GM19239 (cell line): Measurements from ENCODE around the gene SRRM1.

Experiments used
- DNase-seq: peaks from one replicate; pipeline ENCODE4 v3.0.0; 2011; ENCODE audit warnings: low spot score; ENCODE audit not compliant: insufficient read length
- FAIRE-seq: peaks from 2 replicates; lab custom pipeline; 2011; peaks lifted over from hg19 to GRCh38; lab: Jason Lieb, UNC

The SRRM1 gene

DNA sequence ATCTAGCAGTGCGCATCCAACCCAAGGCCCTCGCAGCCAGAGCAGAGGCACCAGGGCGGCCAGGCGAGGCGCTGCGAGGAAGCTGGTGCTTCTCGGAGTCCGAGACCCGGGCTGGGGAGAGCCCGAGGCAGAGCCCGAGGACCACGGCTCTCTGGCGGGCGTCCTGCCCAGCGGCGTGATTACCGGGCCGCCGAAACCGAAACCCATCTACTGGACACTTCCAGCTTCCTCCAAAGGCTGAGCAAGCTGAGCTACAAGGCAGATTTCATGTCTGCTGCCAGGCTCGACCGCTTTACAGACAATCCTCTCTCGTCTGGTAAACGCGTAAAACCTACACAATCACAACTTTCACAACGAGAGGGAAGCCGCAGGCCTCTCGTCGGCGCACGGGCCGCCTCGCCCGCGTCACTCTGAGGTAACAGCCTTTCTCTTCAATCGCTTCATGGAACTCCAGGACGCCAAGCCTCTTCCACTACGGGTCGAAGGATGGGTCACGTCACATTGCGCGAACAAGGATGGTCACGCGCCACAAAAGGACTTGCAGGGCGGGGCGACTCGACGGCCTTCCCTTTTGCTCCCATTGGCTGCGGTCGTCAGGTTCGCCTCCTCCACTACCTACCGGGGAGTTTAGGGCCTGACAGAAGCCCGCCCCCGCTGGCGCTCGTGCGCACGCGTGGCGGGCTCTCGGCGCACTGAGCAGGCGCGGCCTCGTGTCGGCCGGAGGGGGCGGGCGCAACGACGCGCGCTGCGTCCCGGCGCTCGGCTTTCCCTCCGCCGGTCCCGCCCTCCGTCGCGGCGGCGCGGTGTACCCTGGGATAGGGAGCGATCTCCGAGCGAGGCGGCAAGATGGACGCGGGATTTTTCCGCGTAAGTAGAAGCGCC, at the start of gene SRRM1:
TSS of gene SRRM1 (plus strand) at position 822 of the 882 bp plus-strand sequence. CDS start at position 847, 25 bp downstream.
- DNase-seq = peak; percentile 91
- FAIRE-seq = peak; percentile 99

DNA sequence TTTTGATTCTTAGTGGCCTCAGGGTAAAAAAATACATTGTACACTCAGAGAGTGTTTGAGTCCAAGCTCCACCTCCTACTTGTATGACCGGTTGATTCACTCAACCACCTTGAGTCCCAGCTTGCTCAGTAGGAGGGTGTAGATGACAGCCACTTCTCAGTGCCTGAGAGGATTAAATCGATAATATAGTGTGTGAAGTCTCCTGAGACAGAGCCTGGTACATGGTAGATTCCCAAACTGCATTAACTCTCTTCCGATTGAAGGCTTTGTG, 48.8 kb upstream of the SRRM1 start:
- DNase-seq (no peak), FAIRE-seq (no peak)

DNA sequence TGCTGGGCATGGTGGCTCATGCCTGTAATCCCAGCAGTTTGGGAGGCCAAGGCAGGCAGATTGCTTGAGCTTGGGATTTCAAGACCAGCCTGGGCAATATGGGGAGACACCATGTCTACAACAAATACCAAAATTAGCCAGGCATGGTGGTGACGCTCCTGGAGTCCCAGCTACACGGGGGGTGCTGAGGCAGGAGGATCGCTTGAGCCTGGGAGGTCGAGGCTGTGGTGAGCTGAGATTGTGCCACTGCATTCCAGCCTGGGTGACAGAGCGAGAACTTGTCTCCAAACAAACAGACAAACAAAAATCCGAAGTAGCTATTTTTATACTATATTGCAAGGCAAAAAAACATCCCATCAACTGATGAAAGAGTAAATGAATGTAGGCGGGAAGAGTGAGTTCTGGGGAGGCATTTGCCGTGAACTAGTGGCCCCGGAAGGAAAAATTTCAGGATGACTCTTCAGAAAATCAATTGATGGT, 46.7 kb upstream of the SRRM1 start:
- FAIRE-seq (no peak), DNase-seq (no peak)

DNA sequence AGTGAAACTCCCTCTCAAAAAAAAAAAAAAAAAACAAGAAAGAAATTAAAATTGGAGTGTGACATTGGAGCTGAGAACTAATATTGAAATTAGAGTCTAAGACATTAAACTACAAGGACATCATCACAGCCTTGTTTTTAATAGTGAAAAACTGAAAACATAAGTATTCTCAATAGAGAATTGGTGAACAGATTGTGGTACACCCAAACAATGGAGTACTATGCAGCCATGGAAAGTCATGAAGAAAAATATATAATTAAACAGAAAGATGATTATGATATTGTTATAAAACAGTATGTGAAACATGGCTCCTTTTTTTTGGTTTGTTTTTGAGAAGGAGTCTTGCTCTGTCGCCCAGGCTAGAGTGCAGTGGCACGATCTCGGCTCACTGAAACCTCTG, 43.8 kb upstream of the SRRM1 start:
- no peak for DNase-seq
- no peak for FAIRE-seq

DNA sequence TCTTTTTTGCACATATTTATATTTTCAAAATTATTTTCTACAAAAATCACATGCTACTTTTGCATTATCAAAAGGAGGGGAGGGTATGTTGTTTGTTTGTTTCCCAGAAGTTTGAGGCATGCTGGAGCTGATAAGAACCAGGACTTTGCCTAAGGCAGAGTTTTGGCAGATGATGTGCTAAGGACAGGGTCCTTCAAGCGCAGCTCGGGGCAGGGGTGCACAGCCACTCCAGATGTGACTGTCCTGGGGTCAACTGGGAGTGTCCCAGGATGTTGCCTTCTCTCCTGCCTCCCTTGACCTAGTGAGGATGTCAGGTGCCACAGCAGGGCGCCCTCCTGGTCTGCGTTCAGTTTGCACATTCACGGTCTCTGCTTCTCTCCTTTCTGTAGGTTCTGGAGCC, 42.6 kb upstream of the SRRM1 start:
- no peak for DNase-seq
- FAIRE-seq = no peak

GRCh38 chr1:24605534-24606295, 37.4 kb upstream of the SRRM1 start:
- FAIRE-seq = no peak

GRCh38 chr1:24606296-24606605, 36.9 kb upstream of the SRRM1 start:
- DNase-seq (no peak), FAIRE-seq (no peak)

More at GRCh38 chr1:24605534-24606295, 37.4 kb upstream of the SRRM1 start:
- no peak for DNase-seq

DNA sequence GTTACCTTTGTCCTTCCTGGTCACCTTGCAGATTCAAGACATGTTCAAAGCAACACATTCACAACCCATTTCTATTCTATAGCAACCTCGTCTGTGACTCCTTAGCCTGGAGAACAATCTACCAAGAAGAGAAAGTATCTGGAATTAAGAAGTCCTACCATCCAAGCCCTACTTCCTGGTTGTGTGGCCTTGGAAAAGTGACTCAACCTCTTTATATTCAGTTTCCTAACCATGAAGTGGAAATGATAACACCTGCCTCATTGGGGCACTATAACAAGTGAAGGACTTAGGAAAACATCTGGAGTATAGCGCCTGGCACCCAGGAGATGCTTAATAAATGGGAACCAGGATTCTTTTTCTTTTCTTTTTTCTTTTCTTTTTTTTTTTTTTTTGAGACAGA, 36.5 kb upstream of the SRRM1 start:
- DNase-seq = no peak
- no peak for FAIRE-seq

DNA sequence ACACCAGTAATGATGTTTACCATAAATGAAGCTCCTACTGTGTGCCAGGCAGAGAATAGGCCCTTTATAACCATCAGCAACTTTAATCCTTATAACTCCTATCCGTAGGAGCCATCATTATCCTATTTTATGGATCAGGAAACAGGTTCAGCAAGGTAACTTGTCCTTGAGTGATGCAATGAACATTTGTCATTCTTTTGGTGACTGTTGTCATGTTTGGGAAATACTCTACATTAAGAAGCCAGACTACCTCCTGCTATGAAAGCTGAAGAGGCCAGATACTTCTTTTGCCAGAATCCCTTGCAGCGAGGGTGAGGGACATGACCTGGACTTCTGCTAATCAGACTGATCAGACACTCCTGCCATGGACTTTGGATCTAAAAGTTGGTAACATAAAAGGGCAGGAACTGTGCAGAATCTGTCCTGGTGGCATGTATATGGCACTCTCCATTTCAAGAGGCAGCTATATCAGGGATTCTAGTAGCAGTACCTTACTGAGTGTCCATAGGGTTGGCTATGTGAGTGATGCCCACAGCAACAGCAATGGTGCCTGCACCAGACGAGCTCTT, 33.1 kb upstream of the SRRM1 start:
- DNase-seq = no peak
- no peak for FAIRE-seq

GRCh38 chr1:24619376-24619775, 23.7 kb upstream of the SRRM1 start:
- DNase-seq (no peak), FAIRE-seq (no peak)

DNA sequence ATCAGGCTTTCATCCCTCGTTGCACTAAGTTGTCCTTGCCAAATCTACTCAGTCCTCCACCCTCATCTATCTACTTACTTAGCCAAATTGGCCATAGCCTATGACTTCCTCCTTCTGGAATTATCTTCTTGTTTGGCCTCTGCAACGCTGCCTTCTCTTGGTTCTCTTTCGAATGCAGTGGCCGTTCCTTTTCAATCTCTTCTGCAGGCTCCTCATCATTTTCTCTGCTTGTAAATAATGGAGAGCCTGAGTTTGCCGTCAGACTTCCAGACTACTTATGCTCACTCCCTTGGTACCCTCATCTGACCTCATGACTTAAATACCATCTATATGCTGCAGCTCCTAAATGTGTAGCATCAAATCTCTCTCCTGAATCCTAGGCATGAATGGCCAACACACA, 22.4 kb upstream of the SRRM1 start:
- DNase-seq (no peak), FAIRE-seq (no peak)

DNA sequence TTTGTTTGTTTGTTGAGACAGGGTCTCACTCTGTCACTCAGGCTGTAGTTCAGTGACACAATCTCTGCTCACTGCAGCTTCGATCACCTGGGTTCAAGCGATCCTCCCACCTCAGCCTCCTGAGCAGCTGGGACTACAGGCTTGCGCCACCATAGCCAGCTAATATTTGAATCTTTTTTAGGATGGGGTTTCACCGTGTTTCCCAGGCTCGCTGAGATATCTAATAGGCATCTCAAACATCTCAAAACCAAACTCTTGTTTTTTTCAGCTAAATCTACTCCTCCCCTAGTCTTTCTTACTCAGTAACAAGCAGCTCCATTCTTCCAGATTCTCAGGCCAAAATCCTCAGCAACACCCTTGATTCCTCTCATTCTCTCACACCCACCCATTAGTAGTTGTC, 22.0 kb upstream of the SRRM1 start:
- DNase-seq (no peak), FAIRE-seq (no peak)

DNA sequence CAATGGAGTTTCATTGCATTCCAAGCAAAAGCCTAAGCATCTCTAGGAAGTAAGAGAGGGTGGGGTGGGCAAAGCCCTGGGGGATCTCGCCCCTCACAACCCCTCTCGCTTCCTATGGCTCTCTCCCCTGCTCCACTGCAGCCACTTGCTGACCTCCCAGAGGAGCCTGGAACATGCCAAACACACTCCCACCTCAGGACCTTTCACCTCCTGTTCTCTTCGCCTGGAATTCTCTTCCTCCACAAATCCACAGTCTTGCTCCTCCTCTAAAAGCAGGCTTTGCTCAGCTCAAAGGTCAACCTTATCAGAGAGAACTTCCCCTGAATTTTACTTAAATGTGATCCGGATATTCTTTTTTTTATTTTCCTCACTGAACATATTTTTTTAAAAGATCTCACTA, 20.9 kb upstream of the SRRM1 start:
- DNase-seq = no peak
- no peak for FAIRE-seq

GRCh38 chr1:24632832-24633175, 10.3 kb upstream of the SRRM1 start:
- no peak for DNase-seq
- no peak for FAIRE-seq

- FAIRE-seq (peak; percentile 88), DNase-seq (peak; percentile 17)
These were observed 7.8 kb upstream of the SRRM1 start for GRCh38 chr1:24635195-24635843.

DNA sequence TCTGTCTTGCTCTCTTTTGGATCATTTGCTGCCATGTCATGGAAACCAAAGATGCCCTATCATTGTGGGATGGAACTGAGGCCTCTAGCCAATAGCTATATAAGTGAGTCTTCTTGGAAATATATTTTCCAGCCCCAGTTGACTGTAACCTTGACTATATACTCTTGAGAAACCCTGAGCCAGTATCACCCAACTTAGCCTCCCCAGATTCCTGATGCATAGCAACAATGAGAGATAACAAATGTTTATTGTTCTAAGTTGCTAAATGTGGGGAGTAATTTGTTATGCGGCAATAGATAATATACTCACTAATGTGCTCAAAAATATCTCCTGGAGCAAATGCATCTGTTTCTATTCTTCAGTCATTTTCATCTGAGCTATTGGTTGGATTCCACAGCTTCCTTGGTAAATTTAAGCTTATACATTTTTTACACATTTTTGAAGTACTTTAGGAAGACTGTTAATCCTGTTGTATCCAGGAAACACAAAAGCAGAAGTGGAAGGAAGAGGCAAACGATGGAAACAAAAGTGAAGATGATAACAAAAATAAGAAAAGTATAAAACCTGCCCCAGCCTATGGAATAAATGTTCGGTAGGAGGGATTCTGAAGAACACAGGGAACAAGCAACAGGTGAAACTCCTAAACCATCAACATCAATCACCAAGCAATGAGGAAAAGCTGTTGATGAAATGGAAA, 6.3 kb upstream of the SRRM1 start:
- FAIRE-seq (no peak), DNase-seq (no peak)

DNA sequence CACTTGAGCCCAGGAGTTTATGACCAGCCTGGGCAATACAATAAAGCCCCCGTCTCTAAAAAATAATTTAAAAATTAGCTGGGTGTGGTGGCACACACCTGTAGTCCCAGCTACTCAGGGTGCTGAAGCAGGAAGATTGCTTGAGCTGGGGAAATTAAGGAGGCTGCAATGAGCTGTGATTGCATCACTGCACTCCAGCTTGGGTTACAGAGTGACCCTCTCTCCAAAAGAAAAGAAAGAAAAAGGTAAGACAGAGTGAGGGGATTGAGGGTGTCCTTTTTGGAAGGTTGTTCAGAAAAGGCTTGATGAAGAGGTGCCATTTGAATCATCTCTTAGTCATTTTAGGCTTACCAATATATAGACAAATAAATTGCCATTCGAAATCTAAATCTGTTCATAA, 4.0 kb upstream of the SRRM1 start:
- DNase-seq (no peak), FAIRE-seq (no peak)

DNA sequence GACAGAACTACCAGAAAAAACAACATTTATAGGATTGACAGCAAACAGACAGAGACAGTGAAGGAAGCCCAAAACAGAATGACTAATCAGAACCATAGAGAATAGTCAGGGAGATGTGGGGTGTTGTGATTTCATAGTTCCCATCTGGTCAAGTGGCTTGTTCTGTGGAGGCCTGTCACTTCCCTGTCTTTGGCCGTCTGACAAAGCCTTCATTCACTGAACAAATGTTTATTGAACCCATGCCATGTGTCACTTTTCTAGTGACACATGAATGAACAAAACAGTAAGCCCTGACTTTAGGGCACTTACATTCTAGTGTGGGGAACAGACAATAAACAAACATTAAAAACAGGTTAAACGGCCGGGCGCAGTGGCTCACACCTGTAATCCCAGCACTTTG, 3.2 kb upstream of the SRRM1 start:
- no peak for FAIRE-seq
- DNase-seq = no peak

GRCh38 chr1:24640288-24640687, 2.8 kb upstream of the SRRM1 start:
- DNase-seq (no peak), FAIRE-seq (no peak)

GRCh38 chr1:24641646-24642151, 1.4 kb upstream of the SRRM1 start:
- peak; percentile 48 for FAIRE-seq
- DNase-seq = no peak
